ENCODE measurements around the gene PAFAH1B1. TPM values are rescaled to one million over a fixed set of nuclear protein-coding genes. Genes with fewer than 3 reads are reported as not detected.
"Not testable (repeated sequence)": the region's sequence is repeated elsewhere in the genome, so short reads cannot be mapped to it uniquely, and the experiment has no call there.

The PAFAH1B1 gene
- 85.5 TPM for polyA plus RNA-seq (ENCODE audit: insufficient read length)

GRCh38 chr17:2592971-2593820 is at the start of gene PAFAH1B1:
PAFAH1B1 (plus strand) TSS chr17:2593654; CDS start chr17:2638289, 44,635 bp downstream.
- peak; percentile 86 for DNase-seq

DNA sequence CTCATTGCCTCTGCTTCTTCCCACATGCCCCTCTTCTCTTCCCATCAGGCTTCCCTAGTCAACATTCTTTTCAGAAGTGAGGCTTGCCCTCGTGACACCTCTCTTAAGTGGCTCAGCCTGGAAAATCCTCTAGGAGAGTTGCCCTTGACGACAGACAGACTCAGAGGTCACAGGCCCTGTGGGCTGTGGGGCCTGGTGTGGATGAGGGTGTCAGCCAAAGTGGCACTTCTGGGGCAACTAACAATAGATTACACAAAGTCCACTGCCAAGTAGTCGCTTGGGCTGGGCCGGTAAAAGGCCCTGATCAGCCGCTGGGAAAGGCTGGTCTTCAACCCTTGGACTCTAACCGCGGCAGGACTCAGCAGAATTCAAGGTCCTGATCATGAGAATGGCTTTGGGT is 48.1 kb upstream of the PAFAH1B1 start:
- DNase-seq: no peak

DNA sequence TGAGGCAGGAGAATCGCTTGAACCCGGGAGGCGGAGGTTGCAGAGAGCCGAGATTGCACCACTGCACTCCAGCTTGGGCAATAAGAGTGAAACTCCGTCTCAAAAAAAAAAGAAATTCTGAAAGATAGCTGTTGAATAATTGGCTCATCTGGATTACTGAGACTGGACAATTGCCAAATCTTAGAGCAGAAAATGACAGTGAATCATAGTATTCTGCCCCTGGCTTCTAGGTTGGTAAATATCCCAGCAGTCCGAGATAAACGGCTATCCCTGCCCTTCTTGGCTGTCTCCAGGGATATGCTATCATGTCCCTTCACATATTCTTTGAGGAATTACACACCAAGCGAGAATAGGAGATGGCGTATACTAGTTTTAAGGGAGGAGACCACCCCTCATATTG is 46.3 kb upstream of the PAFAH1B1 start:
- no peak for DNase-seq

- not testable (repeated sequence) for DNase-seq
Measured at GRCh38 chr17:2548026-2548425, 45.4 kb upstream of the PAFAH1B1 start.

GRCh38 chr17:2549392-2550211 is 43.9 kb upstream of the PAFAH1B1 start:
- DNase-seq: no peak

DNA sequence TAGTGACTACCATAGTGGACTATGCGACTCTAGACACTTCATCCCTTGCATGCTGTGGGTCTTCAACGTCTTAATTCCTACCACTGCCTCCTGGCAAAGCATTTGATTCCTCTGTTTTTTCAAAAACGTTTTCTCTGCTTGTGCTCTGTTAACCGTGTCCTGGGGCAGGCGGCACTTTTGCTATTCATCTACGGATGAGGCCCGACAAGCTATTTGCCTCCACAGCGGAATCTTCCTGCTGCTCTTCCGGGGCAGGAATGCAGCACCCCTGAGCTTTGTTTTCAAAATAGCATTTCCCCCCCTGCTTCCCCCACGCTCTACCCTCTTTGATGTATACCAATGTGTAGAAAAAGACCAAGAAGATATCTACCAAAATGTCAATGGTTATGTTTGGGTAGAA is 42.0 kb upstream of the PAFAH1B1 start:
- no peak for DNase-seq

DNA sequence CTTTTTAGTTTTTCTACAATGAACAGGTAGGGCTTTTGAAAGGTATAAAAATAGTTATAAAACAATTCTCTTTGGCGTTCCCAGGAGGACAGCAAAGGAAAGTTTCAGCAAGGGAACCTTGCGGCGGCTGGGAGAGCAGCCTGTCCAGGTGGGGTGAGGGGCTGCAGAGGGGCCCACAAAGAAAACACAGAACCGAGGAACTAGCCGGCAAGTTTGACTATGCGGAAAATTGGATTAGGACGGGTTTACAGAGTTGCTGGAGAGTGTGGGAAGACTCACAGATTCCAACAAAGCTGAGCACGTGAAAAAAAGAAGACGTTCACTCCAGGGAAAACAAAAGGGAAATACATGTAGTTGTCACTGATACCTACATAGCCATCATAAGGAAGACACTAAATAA is 41.5 kb upstream of the PAFAH1B1 start:
- no peak for DNase-seq

DNA sequence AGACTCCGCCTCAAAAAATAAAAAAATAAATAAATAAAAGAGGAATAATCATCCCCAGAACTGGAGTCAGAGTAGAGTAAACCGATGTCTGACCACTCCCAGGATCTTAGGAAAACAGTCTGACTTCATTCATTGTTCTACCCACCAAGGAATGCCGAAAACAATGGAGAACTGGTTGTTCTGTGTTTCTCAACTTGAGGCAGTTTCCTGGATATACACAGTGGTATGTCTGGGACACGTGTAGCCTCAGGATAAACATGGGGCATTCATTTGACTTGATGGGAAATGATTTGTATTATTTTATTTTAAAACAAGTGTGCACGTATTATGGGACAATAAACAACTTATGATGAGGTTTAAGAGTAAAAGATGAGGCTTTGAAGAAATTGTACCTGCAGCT is 32.8 kb upstream of the PAFAH1B1 start:
- no peak for DNase-seq

GRCh38 chr17:2562162-2562858 is 31.1 kb upstream of the PAFAH1B1 start:
- no peak for DNase-seq

- no peak for DNase-seq
Measured at GRCh38 chr17:2563061-2563460, 30.4 kb upstream of the PAFAH1B1 start.

DNA sequence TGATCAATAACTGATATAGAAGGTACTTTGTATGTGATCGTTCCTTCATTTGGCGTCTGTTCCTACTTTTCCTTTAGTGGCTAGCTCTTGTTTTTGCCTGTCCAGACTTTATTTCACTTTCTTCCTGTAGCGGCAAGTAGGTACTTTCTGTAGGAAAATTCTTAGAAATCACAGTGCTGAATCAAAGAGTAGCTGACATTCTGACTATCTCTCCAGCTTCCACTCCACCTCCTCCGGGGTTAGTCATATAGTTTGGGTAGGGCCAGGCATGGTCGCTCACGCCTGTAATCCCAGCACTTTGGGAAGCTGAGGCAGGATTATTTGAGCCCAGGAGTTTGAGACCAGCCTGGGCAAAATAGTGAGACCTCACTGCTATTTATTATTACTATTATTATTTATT is 29.9 kb upstream of the PAFAH1B1 start:
- no peak for DNase-seq

DNA sequence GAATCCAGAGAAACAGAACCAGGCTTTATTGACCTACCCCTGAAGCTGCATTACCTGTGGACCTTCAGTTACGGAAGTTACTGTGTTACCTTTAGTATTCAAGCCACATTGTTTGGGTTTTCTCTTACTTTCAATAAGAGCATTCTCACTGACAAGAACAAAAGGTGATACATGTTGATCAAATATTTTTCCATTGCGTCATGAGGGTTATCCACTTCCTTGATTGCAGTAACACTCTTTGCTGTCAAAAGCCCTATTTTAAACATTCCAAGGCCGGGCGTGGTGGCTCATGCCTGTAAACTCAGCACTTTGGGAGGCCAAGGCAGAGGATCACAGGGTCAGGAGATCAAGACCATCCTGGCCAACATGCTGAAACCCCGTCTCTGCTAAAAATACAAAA is 28.6 kb upstream of the PAFAH1B1 start:
- DNase-seq: no peak

- DNase-seq: no peak
Measured at GRCh38 chr17:2566056-2566455, 27.4 kb upstream of the PAFAH1B1 start.

DNA sequence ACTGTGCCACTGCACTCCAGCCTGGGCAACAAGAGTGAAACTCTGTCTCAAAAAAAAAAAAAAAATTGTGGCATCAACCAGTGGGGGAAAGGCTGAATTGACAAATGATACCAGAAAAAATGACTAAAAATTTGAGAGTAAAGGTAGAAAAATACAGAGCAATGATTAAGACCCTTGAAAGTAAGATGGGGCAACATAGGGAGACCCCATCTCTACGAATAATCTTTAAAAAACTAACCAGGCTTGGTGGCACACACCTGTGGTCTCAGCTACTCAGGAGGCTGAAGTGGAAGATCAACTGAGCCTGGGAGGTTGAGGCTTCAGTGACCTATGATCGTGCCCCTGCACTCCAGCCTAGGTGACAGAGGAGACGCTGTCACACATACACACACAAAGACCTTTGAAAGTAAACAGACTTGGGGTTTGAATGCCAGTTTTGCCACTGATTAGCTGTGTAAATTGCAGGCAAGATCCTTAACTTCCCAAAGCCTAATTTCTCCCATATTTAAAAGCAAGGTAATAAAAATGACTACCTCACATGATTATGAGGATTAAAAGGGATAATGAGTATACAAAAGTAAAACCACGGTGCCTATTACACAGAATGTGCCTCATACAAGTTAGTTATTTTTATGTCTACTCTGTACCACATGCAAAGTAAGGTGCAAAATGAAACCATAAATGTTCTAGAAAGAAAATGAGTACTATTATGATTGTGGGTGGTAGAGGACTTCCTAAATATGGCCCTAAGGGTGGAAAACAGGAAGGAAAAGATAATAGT is 21.7 kb upstream of the PAFAH1B1 start:
- no peak for DNase-seq

GRCh38 chr17:2572304-2572609 is 21.2 kb upstream of the PAFAH1B1 start:
- not testable (repeated sequence) for DNase-seq

GRCh38 chr17:2580151-2580550 is 13.3 kb upstream of the PAFAH1B1 start:
- no peak for DNase-seq

GRCh38 chr17:2580661-2581060 is 12.8 kb upstream of the PAFAH1B1 start:
- no peak for DNase-seq

DNA sequence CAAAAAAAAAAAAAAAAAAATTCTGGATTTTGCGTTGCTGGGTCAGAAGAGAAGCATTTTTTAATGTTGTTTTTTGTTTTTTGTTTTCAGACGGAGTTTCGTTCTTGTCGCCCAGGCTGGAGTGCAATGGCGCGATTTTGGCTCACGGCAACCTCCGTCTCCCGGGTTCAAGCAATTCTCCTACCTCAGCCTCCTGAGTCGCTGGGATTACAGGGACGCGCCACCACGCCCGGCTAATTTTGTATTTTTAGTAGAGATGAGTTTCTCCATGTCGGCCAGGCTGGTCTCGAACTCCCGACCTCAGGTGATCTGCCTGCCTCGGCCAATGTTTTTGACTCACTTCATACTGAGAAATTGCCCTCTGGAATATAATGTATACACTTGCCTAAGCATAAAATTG is 11.0 kb upstream of the PAFAH1B1 start:
- DNase-seq: no peak

- no peak for DNase-seq
Measured at GRCh38 chr17:2591040-2591640, 2.3 kb upstream of the PAFAH1B1 start.

GRCh38 chr17:2593821-2594721 is 617 bp downstream of the PAFAH1B1 start:
- DNase-seq: peak; percentile 78

Data from hindlimb muscle (tissue), 1 donor.